IMR-90 (cell line): ENCODE measurements around the gene SLC30A1. TPM values are rescaled to one million over a fixed set of nuclear protein-coding genes. Genes with fewer than 3 reads are reported as not detected.

Source experiments
- ATAC-seq: fragments of 200-7000 bp; cut with Tn5 transposase; 2 replicates; pipeline ENCODE4 v1.9.1; 2020; ENCODE audit warnings: low read depth, mild to moderate bottlenecking, moderate library complexity
- BruUV-seq: library from RNA; stranded (reverse); fragments of 400-500 nt; replicated peaks from 2 replicates; lab custom pipeline; 2021; lab: Mats Ljungman, UMichigan
- CTCF ChIA-PET: fragments of 300-600 bp; formaldehyde crosslinking; extraction: SDS; loops from one replicate; lab custom pipeline; 2021; ENCODE audit warnings: antibody characterized with exemption; lab: Yijun Ruan, JAX
- POLR2A ChIA-PET: fragments of 300-600 bp; sonication (Branson Sonifier 250); formaldehyde crosslinking; loops from one replicate; lab custom pipeline; 2022; ENCODE audit warnings: antibody characterized with exemption; ENCODE audit not compliant: unreplicated experiment; lab: Charles Lee
- DNase-seq: peaks from one replicate; pipeline ENCODE4 v3.0.0; 2013
- H2AFZ ChIP-seq: replicated peaks from 2 replicates; pipeline ENCODE3; 2013; ENCODE audit warnings: low read length, mild to moderate bottlenecking; ENCODE audit not compliant: poor library complexity
- H2AK5ac ChIP-seq: 2 replicates; pipeline ENCODE4 v1.6.1; 2013; ENCODE audit warnings: low read depth, low read length, inconsistent platforms
- H2AK9ac ChIP-seq: replicated peaks from 2 replicates; pipeline ENCODE3; 2013; ENCODE audit warnings: mild to moderate bottlenecking, low read depth, low read length, moderate library complexity; ENCODE audit not compliant: poor library complexity
- H2BK120ac ChIP-seq: 2 replicates; pipeline ENCODE4 v1.6.1; 2013; ENCODE audit warnings: low read depth, low read length, inconsistent platforms
- H2BK15ac ChIP-seq: 3 replicates; pipeline ENCODE4 v1.6.1; 2013; ENCODE audit warnings: low read depth, low read length, inconsistent platforms
- H2BK20ac ChIP-seq: 2 replicates; pipeline ENCODE4 v1.6.1; 2013; ENCODE audit warnings: low read depth, mild to moderate bottlenecking, inconsistent platforms, low read length, moderate library complexity
- H2BK5ac ChIP-seq: 2 replicates; pipeline ENCODE4 v1.6.1; 2013; ENCODE audit warnings: mild to moderate bottlenecking, low read depth, low read length, inconsistent platforms; ENCODE audit not compliant: poor library complexity, severe bottlenecking
- H3K14ac ChIP-seq: replicated peaks from 2 replicates; pipeline ENCODE4 v1.6.1; 2013; ENCODE audit warnings: low read depth, low read length, inconsistent platforms
- H3K18ac ChIP-seq: 2 replicates; pipeline ENCODE4 v1.6.1; 2013; ENCODE audit warnings: low read depth, low read length, control low read depth
- H3K23ac ChIP-seq: 2 replicates; pipeline ENCODE4 v1.6.1; 2013; ENCODE audit warnings: low read depth, low read length, inconsistent platforms
- H3K27ac ChIP-seq: 2 replicates; pipeline ENCODE4 v1.5.1; 2013; ENCODE audit warnings: mild to moderate bottlenecking, control low read depth, low read length; ENCODE audit not compliant: insufficient read depth
- H3K27me3 ChIP-seq: 2 replicates; pipeline ENCODE4 v1.6.1; 2013; ENCODE audit warnings: low read length; ENCODE audit not compliant: control insufficient read depth, insufficient read depth
- H3K36me3 ChIP-seq: 2 replicates; pipeline ENCODE4 v1.6.1; 2013; ENCODE audit warnings: low read length, mixed read lengths; ENCODE audit not compliant: control insufficient read depth, insufficient read depth
- H3K4ac ChIP-seq: 2 replicates; pipeline ENCODE4 v1.6.1; 2013; ENCODE audit warnings: low read depth, low read length, inconsistent platforms
- H3K4me1 ChIP-seq: 2 replicates; pipeline ENCODE4 v1.6.1; 2013; ENCODE audit warnings: low read length, mixed read lengths; ENCODE audit not compliant: control insufficient read depth, insufficient read depth
- H3K4me2 ChIP-seq: 2 replicates; pipeline ENCODE4 v1.6.1; 2013; ENCODE audit warnings: low read depth, mild to moderate bottlenecking, control low read depth, low read length, moderate library complexity
- H3K4me3 ChIP-seq: 2 replicates; pipeline ENCODE4 v1.5.1; 2013; ENCODE audit warnings: low read depth, mild to moderate bottlenecking, control low read depth, low read length, moderate library complexity; ENCODE audit not compliant: insufficient read depth
- H3K56ac ChIP-seq: 2 replicates; pipeline ENCODE4 v1.6.1; 2013; ENCODE audit warnings: low read length, inconsistent platforms; ENCODE audit not compliant: insufficient read depth; ENCODE audit errors: extremely low read depth
- H3K79me1 ChIP-seq, 2 experiments: 2 replicates each; pipeline ENCODE4 v1.6.1; 2013; ENCODE audit warnings: low read length in 2 of 2, inconsistent platforms in 1 of 2, low read depth in 1 of 2
- H3K9ac ChIP-seq: 2 replicates; pipeline ENCODE4 v1.6.1; 2013; ENCODE audit warnings: low read depth, low read length, control low read depth
- H3K9me1 ChIP-seq: 2 replicates; pipeline ENCODE4 v1.6.1; 2013; ENCODE audit warnings: low read length, inconsistent platforms; ENCODE audit not compliant: insufficient read depth
- H3K9me3 ChIP-seq: 2 replicates; pipeline ENCODE4 v1.6.1; 2013; ENCODE audit warnings: low read length; ENCODE audit not compliant: control insufficient read depth, insufficient read depth
- H4K20me1 ChIP-seq: 2 replicates; pipeline ENCODE4 v1.6.1; 2013; ENCODE audit warnings: low read length, inconsistent platforms; ENCODE audit not compliant: insufficient read depth
- H4K5ac ChIP-seq: 2 replicates; pipeline ENCODE4 v1.6.1; 2013; ENCODE audit warnings: mild to moderate bottlenecking, low read depth, low read length, control low read depth
- H4K8ac ChIP-seq, 2 experiments: 2 replicates each; pipeline ENCODE4 v1.6.1; 2013; ENCODE audit warnings: low read depth in 2 of 2, low read length in 2 of 2, control low read depth in 1 of 2, inconsistent platforms in 1 of 2
- H4K91ac ChIP-seq: 2 replicates; pipeline ENCODE4 v1.6.1; 2013; ENCODE audit warnings: low read depth, low read length, inconsistent platforms; ENCODE audit not compliant: insufficient read depth
- BHLHE40 ChIP-seq: fragments of 150-350 bp; IDR thresholded peaks from 2 replicates; pipeline ENCODE4 v1.6.1; 2016; ENCODE audit warnings: mild to moderate bottlenecking, low read depth, low read length
- CEBPB ChIP-seq: IDR thresholded peaks from 2 replicates; pipeline ENCODE4 v1.6.1; 2012; ENCODE audit warnings: low read depth, low read length, improper control_type of control experiment
- CHD1 ChIP-seq: IDR thresholded peaks from 2 replicates; pipeline ENCODE4 v1.6.1; 2012; ENCODE audit warnings: low read depth, low read length, improper control_type of control experiment
- CTCF ChIP-seq: conservative IDR thresholded peaks from 2 replicates; pipeline ENCODE4 v1.5.1; 2012; ENCODE audit warnings: mild to moderate bottlenecking, low read depth, low read length, improper control_type of control experiment
- ELK1 ChIP-seq: fragments of 150-350 bp; IDR thresholded peaks from 2 replicates; pipeline ENCODE4 v1.6.1; 2016; ENCODE audit warnings: low read depth, mild to moderate bottlenecking, low read length, moderate library complexity, borderline replicate concordance
- FOS ChIP-seq: fragments of 150-350 bp; IDR thresholded peaks from 2 replicates; pipeline ENCODE4 v1.6.1; 2016; ENCODE audit warnings: low read depth, low read length
- MAFK ChIP-seq: IDR thresholded peaks from 2 replicates; pipeline ENCODE4 v1.6.1; 2012; ENCODE audit warnings: low read depth, low read length, improper control_type of control experiment
- MAZ ChIP-seq: IDR thresholded peaks from 2 replicates; pipeline ENCODE4 v1.6.1; 2012; ENCODE audit warnings: low read depth, mild to moderate bottlenecking, low read length, improper control_type of control experiment, moderate library complexity, borderline replicate concordance
- MXI1 ChIP-seq: IDR thresholded peaks from 2 replicates; pipeline ENCODE4 v1.6.1; 2012; ENCODE audit warnings: low read depth, mild to moderate bottlenecking, low read length, moderate library complexity, borderline replicate concordance
- NFE2L2 ChIP-seq: fragments of 150-350 bp; IDR thresholded peaks from 2 replicates; pipeline ENCODE4 v1.6.1; 2016; ENCODE audit warnings: low read depth, mild to moderate bottlenecking, low read length
- POLR2A ChIP-seq: IDR thresholded peaks from 2 replicates; pipeline ENCODE4 v1.6.1; 2012; ENCODE audit warnings: mild to moderate bottlenecking, low read depth, low read length
- RAD21 ChIP-seq: IDR thresholded peaks from 2 replicates; pipeline ENCODE4 v1.6.1; 2012; ENCODE audit warnings: low read length, improper control_type of control experiment
- RCOR1 ChIP-seq: IDR thresholded peaks from 2 replicates; pipeline ENCODE4 v1.6.1; 2012; ENCODE audit warnings: mild to moderate bottlenecking, low read length, improper control_type of control experiment; ENCODE audit not compliant: insufficient replicate concordance
- RFX5 ChIP-seq: IDR thresholded peaks from 2 replicates; pipeline ENCODE4 v1.8.0; 2012; ENCODE audit warnings: low read depth, mild to moderate bottlenecking, low read length, moderate library complexity
- SMC3 ChIP-seq: fragments of 150-350 bp; IDR thresholded peaks from 2 replicates; pipeline ENCODE4 v1.6.1; 2016; ENCODE audit warnings: low read depth, mild to moderate bottlenecking, antibody characterized with exemption, low read length, moderate library complexity
- WGBS, 2 experiments: methylation state at CpG; one replicate each; pipeline versions ENCODE4 v1.1.5 to v1.1.7; 2013; ENCODE audit warnings: missing lambda C conversion rate in 2 of 2; ENCODE audit not compliant: insufficient read length in 1 of 2; ENCODE audit errors: extremely low coverage in 2 of 2; 5-methylcytosine and 5-hydroxymethylcytosine counted together
- dilution Hi-C: fragments of 300-500 bp; cut with HindIII; formaldehyde crosslinking; loops from one replicate; pipeline ENCODE4 v1.14.3; 2018; ENCODE audit warnings: low sequenced_read_pairs; ENCODE audit not compliant: unreplicated experiment
- in situ Hi-C: fragments of 300-500 bp; cut with MboI; formaldehyde crosslinking; loops from 3 replicates; pipeline ENCODE4 v1.14.3; 2019; ENCODE audit warnings: low sequenced_read_pairs, inconsistent platforms, mixed read lengths
- intact Hi-C: fragments of 100-400 bp; cut with micrococcal nuclease; formaldehyde crosslinking; loops from 2 replicates; pipeline ENCODE4 v1.10.0; 2022
- polyA plus RNA-seq, 3 experiments: library from polyadenylated mRNA; depleted of rRNA; stranded (reverse); fragments of >200 nt; gene quantifications; 2 replicates each; pipeline ENCODE4 v1.2.3, GENCODE V29; 2012; ENCODE audit warnings: low replicate concordance in 1 of 3
- total RNA-seq: library from RNA; depleted of rRNA; stranded (reverse); fragments of >200 nt; gene quantifications from 2 replicates; pipeline ENCODE4 v1.2.3, GENCODE V29; 2012
- TF ChIP-seq, protein P1 (sequence below): fragments of 150-350 bp; IDR thresholded peaks from 2 replicates; pipeline ENCODE4 v1.6.1; 2017; ENCODE audit warnings: mild to moderate bottlenecking, antibody characterized with exemption, low read length, low read depth

SLC30A1 gene
- total and polyA plus RNA-seq, 2 of the 4 experiments (the other 2 are of a cell fraction), result 5.4 to 8.4 TPM

DNA sequence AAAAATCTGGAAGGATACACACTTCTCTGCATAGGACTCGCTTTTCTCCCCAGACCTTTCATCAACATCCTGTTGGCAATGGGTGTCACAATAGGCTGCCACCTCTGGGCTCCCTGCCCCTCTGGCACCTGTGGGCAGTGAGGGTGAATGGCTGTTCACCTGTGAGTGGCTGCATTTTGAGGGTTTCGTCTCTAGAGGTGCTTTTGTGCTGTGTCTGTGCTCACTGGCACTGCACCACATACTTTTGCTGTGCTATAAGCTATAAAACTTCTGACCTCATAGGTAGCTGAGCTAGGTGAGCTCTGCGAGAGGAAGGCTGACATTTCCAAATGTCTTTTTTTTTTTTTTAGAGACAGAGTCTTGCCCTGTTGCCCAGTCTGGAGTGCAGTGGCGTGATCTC lies 35.9 kb downstream of the SLC30A1 start:
- ChIA-PET POLR2A (no interaction called here), CTCF (interaction anchor here (0.6 kb wide), 2 partner anchors 30 to 45 kb away, joined by 3 to 4 read pairs; no protein-coding TSS in a partner anchor)
- Histone ChIP-seq H4K91ac (no peak overlapping the region), H3K9ac (no peak overlapping the region), H3K4me2 (no peak overlapping the region), H3K9me1 (no peaks in the 10 kb centered on the region), H2BK5ac (no peak overlapping the region), H2AK9ac (no peak overlapping the region), H2AK5ac (no peak overlapping the region), H3K36me3 (no peaks in the 10 kb centered on the region), H3K4ac (no peak overlapping the region), H2BK15ac (no peak overlapping the region), H3K18ac (no peak overlapping the region), H4K5ac (no peak overlapping the region), H3K56ac (no peak overlapping the region), H4K8ac (no peak overlapping the region), H3K27ac (no peak overlapping the region), H3K27me3 (peaks cover 2% of the 10 kb centered on the region; the same call in 1 of the 2 replicates), H3K4me1 (no peaks in the 10 kb centered on the region), H2AFZ (no peak overlapping the region), H3K23ac (no peak overlapping the region), H2BK120ac (no peak overlapping the region), H3K14ac (no peak overlapping the region), H4K20me1 (no peaks in the 10 kb centered on the region), H2BK20ac (no peak overlapping the region), H3K9me3 (no peaks in the 10 kb centered on the region), H3K4me3 (no peak overlapping the region), H3K79me1 (no peaks in the 10 kb centered on the region)
- intact Hi-C loops, result no loop called here
- ATAC-seq (no peak), DNase-seq (no peak)
- dilution Hi-C loops, result no loop called here
- in situ Hi-C loops, result no loop called here
- BruUV-seq, result no TSS peak
- no CpG with 5 or more reads among the region's 4 CpGs for WGBS, 2 experiments
- TF ChIP-seq CEBPB, result no peak
- TF ChIP-seq ELK1, result no peak
- TF ChIP-seq RCOR1, result no peak
- no peak for TF ChIP-seq MXI1
- TF ChIP-seq FOS, result no peak
- TF ChIP-seq, protein P1, sequence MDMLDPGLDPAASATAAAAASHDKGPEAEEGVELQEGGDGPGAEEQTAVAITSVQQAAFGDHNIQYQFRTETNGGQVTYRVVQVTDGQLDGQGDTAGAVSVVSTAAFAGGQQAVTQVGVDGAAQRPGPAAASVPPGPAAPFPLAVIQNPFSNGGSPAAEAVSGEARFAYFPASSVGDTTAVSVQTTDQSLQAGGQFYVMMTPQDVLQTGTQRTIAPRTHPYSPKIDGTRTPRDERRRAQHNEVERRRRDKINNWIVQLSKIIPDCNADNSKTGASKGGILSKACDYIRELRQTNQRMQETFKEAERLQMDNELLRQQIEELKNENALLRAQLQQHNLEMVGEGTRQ, result no peak
- no peak for TF ChIP-seq CTCF
- no peak for TF ChIP-seq RFX5
- TF ChIP-seq NFE2L2, result no peak
- no peak for TF ChIP-seq SMC3
- TF ChIP-seq POLR2A, result no peak
- TF ChIP-seq MAZ, result no peak
- TF ChIP-seq BHLHE40, result no peak
- TF ChIP-seq CHD1, result no peak
- TF ChIP-seq MAFK, result no peak
- no peak for TF ChIP-seq RAD21
